Measurements from ENCODE around the gene PBRM1.

PBRM1 gene

DNA sequence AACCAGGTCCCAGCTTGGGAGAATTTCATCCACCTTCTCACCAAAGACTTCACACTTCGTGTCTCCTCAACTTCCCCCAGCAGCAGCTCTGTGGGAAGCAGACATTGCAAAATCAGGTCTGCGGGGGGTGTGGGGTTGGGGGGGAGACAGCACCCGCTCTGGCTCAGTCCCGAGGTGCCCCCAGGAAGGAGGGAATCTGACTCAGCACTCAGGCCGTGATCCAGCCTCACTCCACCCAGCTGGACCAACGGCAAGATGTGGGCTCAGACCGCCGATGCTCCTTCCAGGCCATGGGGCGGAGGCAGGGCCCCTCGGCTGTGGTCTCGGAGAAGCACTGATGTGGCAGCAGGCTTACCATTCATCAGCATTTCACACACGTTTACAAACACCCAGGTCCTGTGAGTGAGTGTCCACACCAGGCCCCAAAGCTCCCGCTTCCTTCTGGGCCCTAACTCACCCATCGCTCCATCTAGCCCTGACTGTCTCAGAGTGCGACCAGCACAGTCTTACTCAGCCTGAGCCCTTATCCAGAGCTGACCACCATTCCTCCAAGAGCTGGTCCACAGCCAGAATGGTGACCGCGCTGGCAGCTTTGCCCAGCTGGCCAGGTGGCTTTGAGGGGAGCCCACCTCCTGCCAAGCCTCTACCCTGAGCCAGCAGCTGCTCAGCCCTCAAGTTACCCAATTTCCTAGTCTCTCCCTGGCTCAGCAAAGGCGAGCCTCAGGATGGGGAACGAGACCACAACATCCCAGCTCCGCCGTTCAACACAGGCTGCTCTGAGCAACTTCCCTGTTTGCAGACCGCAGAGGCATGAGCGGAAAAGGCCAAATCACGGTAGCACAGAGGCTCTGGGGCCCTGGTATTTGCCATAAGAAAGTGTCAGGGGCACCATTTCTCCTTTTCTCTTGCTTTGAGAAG, 187.3 kb downstream of the PBRM1 start:
- no peak overlapping the region for H3K4me3 ChIP-seq (ENCODE audit: low read length)

GRCh38 chr3:52495777-52496602, 189.7 kb downstream of the PBRM1 start:
- Histone ChIP-seq H3K4me1 (ENCODE audit: low read length) (no peaks in the 10 kb centered on the region), H3K36me3 (replicated peaks; ENCODE audit: insufficient read depth, low read length) (no peaks in the 10 kb centered on the region), H3K9me3 (replicated peaks; ENCODE audit: insufficient read depth, low read length) (no peaks in the 10 kb centered on the region), H3K79me2 (ENCODE audit: low read length) (no peaks in the 10 kb centered on the region), H4K20me1 (ENCODE audit: insufficient read depth, low read length) (no peaks in the 10 kb centered on the region), H3K27ac (ENCODE audit: low read length) (no peak overlapping the region), H3K4me3 (ENCODE audit: low read length) (no peak overlapping the region), H3F3A (ENCODE audit: insufficient read depth, low read length) (no peaks in the 10 kb centered on the region), H3K27me3 (replicated peaks; ENCODE audit: insufficient read depth, low read length) (no peaks in the 10 kb centered on the region; the same call in 1 of the 2 replicates), H3K4me2 (ENCODE audit: low read depth, low read length) (no peak overlapping the region), H2AFZ (ENCODE audit: low read length) (no peak overlapping the region), H3K9me2 (replicated peaks; ENCODE audit: insufficient read depth, low read length) (no peaks in the 10 kb centered on the region), H3K9ac (ENCODE audit: low read length) (no peak overlapping the region)
- DNase-seq, result no peak
- no peak for TF ChIP-seq EZH2phosphoT487 (IDR thresholded peaks at IDR 0.05; ENCODE audit: low read length)
- no peak for TF ChIP-seq EZH2 (optimal IDR thresholded peaks at IDR 0.05; ENCODE audit: low read depth, low read length)
- no peak for TF ChIP-seq CTCF (IDR thresholded peaks at IDR 0.05; ENCODE audit: low read length)

More for the DNA sequence above, 187.3 kb downstream of the PBRM1 start:
- TF ChIP-seq EZH2 (optimal IDR thresholded peaks at IDR 0.05; ENCODE audit: low read depth, low read length) (no peak), EZH2phosphoT487 (IDR thresholded peaks at IDR 0.05; ENCODE audit: low read length) (no peak), CTCF (IDR thresholded peaks at IDR 0.05; ENCODE audit: low read length) (no peak)
- H3K27ac ChIP-seq (ENCODE audit: low read length), result no peak overlapping the region
- no peaks in the 10 kb centered on the region for H4K20me1 ChIP-seq (ENCODE audit: insufficient read depth, low read length)
- H3K9me3 ChIP-seq (replicated peaks; ENCODE audit: insufficient read depth, low read length), result no peaks in the 10 kb centered on the region
- H3K4me2 ChIP-seq (ENCODE audit: low read depth, low read length), result no peak overlapping the region
- no peak overlapping the region for H3K9ac ChIP-seq (ENCODE audit: low read length)
- no peaks in the 10 kb centered on the region for H3K79me2 ChIP-seq (ENCODE audit: low read length)
- no peaks in the 10 kb centered on the region for H3K9me2 ChIP-seq (replicated peaks; ENCODE audit: insufficient read depth, low read length)
- no peak overlapping the region for H2AFZ ChIP-seq (ENCODE audit: low read length)
- H3F3A ChIP-seq (ENCODE audit: insufficient read depth, low read length), result no peaks in the 10 kb centered on the region
- DNase-seq, result no peak
- no peaks in the 10 kb centered on the region for H3K4me1 ChIP-seq (ENCODE audit: low read length)
- H3K27me3 ChIP-seq (replicated peaks; ENCODE audit: insufficient read depth, low read length), result peaks cover 15% of the 10 kb centered on the region
- no peaks in the 10 kb centered on the region for H3K36me3 ChIP-seq (replicated peaks; ENCODE audit: insufficient read depth, low read length)
